IPS-18c (cell line): ENCODE data around the gene INSYN2B.

Experiments
- H3K4me3 ChIP-seq: 2 replicates; pipeline ENCODE4 v1.7.0; 2013; ENCODE audit warnings: low read depth, mild to moderate bottlenecking, low read length, moderate library complexity; ENCODE audit not compliant: insufficient read depth
- H3K9me3 ChIP-seq: one replicate; pipeline ENCODE4 v1.6.1; 2013; ENCODE audit warnings: mild to moderate bottlenecking, low read length, moderate library complexity; ENCODE audit not compliant: control insufficient read depth, insufficient read depth

The INSYN2B gene

GRCh38 chr5:169944922-169945680, 35.2 kb downstream of the INSYN2B start:
- H3K9me3 ChIP-seq = no peaks in the 10 kb centered on the region
- no peak overlapping the region for H3K4me3 ChIP-seq

DNA sequence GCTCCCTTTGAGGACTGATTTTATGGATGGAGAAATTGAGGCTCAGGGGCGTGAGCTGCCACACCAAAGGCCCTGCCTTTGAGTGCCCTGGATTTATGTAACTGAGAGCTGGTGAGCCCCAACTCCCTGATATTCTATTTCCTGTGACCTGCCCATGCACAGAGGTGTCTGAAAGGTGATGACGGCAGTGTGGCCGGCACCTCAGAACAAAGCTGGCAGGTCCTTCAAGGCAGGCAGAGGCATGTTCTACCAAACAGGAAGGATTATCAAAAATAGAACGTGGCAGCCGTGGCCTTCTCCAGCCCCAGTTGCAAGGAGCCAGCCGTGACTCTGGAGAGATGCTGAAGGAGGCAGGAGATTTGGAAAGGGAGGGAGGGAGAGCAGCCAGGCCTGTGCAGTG, 36.2 kb downstream of the INSYN2B start:
- Histone ChIP-seq H3K9me3 (no peaks in the 10 kb centered on the region), H3K4me3 (no peak overlapping the region)

GRCh38 chr5:169943026-169943425, 37.3 kb downstream of the INSYN2B start:
- no peaks in the 10 kb centered on the region for H3K9me3 ChIP-seq
- H3K4me3 ChIP-seq = no peak overlapping the region

- Histone ChIP-seq H3K4me3 (no peak overlapping the region), H3K9me3 (no peaks in the 10 kb centered on the region)
Measured at GRCh38 chr5:169942181-169942580, 38.1 kb downstream of the INSYN2B start.

GRCh38 chr5:169941542-169941941, 38.8 kb downstream of the INSYN2B start:
- H3K9me3 ChIP-seq = no peaks in the 10 kb centered on the region
- no peak overlapping the region for H3K4me3 ChIP-seq

GRCh38 chr5:169939731-169940130, 40.6 kb downstream of the INSYN2B start:
- Histone ChIP-seq H3K9me3 (no peaks in the 10 kb centered on the region), H3K4me3 (no peak overlapping the region)

GRCh38 chr5:169938439-169938838, 41.9 kb downstream of the INSYN2B start:
- Histone ChIP-seq H3K4me3 (no peak overlapping the region), H3K9me3 (no peaks in the 10 kb centered on the region)

GRCh38 chr5:169935762-169936161, 44.5 kb downstream of the INSYN2B start:
- no peak overlapping the region for H3K4me3 ChIP-seq

GRCh38 chr5:169934990-169935389, 45.3 kb downstream of the INSYN2B start:
- Histone ChIP-seq H3K9me3 (no peaks in the 10 kb centered on the region), H3K4me3 (no peak overlapping the region)

More at GRCh38 chr5:169935762-169936161, 44.5 kb downstream of the INSYN2B start:
- no peaks in the 10 kb centered on the region for H3K9me3 ChIP-seq

DNA sequence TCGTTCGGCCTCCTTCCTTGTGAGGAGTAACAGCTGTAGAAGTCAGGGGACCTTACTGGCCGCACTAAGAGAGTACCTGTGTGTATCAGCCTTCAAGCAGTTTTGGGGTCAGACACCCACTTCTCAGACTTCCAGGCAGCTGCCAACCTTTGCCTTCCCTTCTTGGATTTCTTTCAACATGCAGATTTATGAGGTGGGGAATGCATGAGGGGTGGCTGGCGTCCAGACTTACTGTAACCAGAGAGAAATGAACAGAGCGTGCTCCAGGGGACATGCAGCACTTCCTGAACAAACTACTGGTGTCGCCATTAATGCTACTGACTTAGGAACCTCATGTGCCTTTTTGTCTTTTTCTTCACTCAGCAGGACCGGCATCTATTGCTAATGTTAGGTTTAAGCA, 46.7 kb downstream of the INSYN2B start:
- H3K9me3 ChIP-seq = no peaks in the 10 kb centered on the region
- no peak overlapping the region for H3K4me3 ChIP-seq

DNA sequence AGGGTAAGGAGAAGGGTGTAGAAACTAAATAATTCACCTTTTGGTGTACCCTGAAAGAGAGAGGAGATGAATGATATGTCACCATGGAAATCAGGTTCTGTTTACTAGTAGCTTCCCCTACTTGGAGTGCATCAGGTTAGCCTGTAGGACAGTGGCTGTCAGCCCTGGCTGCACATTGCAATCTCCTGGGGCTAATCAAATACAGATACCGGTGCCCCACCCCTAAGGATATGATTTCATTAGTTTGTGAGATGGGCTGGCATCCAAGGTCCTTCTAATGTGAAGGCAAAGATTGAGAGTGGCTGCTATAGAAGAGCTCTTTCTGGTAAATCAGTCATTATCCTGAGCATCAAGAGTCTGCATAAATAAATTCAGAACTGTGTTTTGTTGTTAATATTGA, 47.2 kb downstream of the INSYN2B start:
- Histone ChIP-seq H3K4me3 (no peak overlapping the region), H3K9me3 (no peaks in the 10 kb centered on the region)

DNA sequence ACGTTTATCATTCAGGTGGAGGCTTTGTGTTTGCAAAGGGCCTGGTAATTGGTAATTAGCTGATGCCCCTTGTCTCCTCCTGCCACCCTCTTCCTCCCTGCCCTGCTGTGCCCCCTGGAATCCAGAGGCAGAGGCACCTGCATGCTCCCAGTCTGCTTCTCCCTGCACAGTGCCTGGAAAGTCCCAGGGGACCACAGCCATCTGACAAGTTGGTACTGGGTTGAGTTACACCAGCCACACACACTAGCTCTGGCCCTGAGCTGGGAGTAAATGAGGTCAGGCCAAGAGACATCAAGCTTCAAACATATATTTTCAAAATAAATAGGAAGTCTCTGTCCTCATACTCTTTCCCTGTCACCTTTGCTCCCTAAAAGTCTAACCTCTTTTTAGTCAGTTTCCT, 56.3 kb downstream of the INSYN2B start:
- Histone ChIP-seq H3K4me3 (no peak overlapping the region), H3K9me3 (no peaks in the 10 kb centered on the region)

DNA sequence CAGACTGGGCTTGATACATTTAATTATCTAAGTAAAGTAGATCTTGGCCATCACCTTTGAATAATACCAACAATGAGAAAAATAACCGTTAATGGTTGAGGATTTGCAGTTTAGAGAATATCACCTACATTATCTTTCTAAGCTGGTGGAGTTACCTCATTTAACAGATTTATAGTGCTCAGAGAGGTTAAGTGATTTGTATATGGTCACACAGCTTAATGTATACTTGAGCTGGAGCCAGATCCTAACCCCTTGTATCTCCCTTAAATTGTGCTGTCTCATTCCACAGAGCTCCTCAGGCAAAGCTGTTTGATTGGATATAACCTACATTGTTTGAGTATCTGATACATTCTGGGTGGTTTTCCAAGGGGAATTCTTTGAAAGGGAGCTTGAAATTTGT, 57.8 kb downstream of the INSYN2B start:
- Histone ChIP-seq H3K4me3 (no peak overlapping the region), H3K9me3 (no peaks in the 10 kb centered on the region)

GRCh38 chr5:169921949-169922348, 58.3 kb downstream of the INSYN2B start:
- Histone ChIP-seq H3K9me3 (no peaks in the 10 kb centered on the region), H3K4me3 (no peak overlapping the region)

- no peaks in the 10 kb centered on the region for H3K9me3 ChIP-seq
Measured at GRCh38 chr5:169921384-169921783, 58.9 kb downstream of the INSYN2B start.

GRCh38 chr5:169920474-169920873, 59.8 kb downstream of the INSYN2B start:
- H3K4me3 ChIP-seq = no peak overlapping the region
- no peaks in the 10 kb centered on the region for H3K9me3 ChIP-seq

More at GRCh38 chr5:169921384-169921783, 58.9 kb downstream of the INSYN2B start:
- H3K4me3 ChIP-seq = no peak overlapping the region

DNA sequence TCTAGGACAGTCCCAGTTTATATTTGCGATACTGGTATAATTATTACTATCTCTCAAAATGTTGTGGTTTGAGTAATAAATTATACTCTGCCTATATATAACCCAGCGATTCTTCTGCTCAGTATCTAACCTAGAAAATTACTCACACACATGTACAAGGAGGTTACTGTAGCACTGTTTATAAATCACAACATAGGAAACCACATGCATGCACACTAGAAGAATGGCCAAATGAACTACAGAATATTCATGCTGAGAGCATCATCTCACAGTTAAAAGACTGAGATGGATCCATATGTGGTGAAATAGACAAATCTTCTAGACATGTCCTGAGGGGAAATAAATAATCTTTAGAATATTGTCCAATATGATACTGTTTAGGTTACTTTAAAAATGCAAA, 62.1 kb downstream of the INSYN2B start:
- Histone ChIP-seq H3K4me3 (no peak overlapping the region), H3K9me3 (no peaks in the 10 kb centered on the region)

DNA sequence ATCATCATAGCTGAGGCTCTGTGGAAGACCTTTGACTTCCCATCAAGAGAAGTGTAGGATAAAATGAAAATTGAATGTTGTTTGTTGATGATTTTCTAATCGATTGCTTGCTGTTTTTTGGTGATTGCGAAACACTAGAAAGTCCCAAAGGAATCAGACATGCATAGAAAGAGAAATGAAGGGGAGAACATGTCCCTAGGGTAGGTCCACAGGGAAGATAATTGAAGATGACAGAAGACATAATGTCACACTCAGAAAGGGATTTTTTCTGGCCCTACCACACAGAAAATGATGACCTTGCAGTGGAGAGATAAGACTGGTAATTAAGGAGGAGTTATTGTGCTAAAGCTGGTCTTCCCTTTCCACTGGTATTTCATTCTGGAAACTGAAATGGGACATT, 62.8 kb downstream of the INSYN2B start:
- no peaks in the 10 kb centered on the region for H3K9me3 ChIP-seq
- no peak overlapping the region for H3K4me3 ChIP-seq

DNA sequence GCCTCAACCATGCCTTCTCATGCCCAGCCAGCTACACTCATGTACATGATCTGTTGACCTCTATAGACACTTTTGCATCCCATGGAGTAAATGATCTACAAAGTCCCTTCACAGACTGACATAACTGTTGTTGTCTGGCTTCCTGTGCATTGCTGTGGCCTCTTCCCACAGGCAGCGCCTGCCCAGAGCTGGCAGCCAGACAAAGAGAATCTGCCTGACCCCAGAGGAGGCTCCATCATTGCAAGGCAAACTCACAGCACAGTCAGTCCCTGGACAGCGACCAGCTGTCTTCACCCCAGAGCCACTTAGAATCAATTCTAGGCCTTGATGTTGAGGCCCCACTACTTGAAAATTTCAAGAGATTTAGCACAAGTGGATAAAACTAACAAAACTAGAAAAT, 65.5 kb downstream of the INSYN2B start:
- H3K4me3 ChIP-seq = no peak overlapping the region
- H3K9me3 ChIP-seq = no peaks in the 10 kb centered on the region
